Fibroblast of lung (primary cell): Measurements from ENCODE around the gene PRSS22. TPM values are rescaled to one million over a fixed set of nuclear protein-coding genes. Genes with fewer than 3 reads are reported as not detected.

Experiments used
- DNase-seq, 2 donors: peaks; one replicate each; pipeline versions ENCODE4 v3.0.0 to v3.0.0-alpha.2; 2010; ENCODE audit warnings: low read depth in 2 of 2
- H2AFZ ChIP-seq: 2 replicates; pipeline ENCODE4 v1.5.1; 2012; ENCODE audit warnings: low read length, control low read depth, inconsistent platforms
- H3K27ac ChIP-seq: 2 replicates; pipeline ENCODE4 v1.5.1; 2011; ENCODE audit warnings: low read length, control low read depth; ENCODE audit not compliant: insufficient read depth
- H3K27me3 ChIP-seq: 2 replicates; pipeline ENCODE4 v1.5.1; 2011; ENCODE audit warnings: mild to moderate bottlenecking, low read length; ENCODE audit not compliant: control insufficient read depth, insufficient read depth
- H3K36me3 ChIP-seq: 2 replicates; pipeline ENCODE4 v1.5.1; 2011; ENCODE audit warnings: low read length; ENCODE audit not compliant: control insufficient read depth, insufficient read depth
- H3K4me1 ChIP-seq: 2 replicates; pipeline ENCODE4 v1.5.1; 2011; ENCODE audit warnings: low read length; ENCODE audit not compliant: control insufficient read depth, insufficient read depth; ENCODE audit errors: extremely low read depth
- H3K4me2 ChIP-seq: 2 replicates; pipeline ENCODE4 v1.5.1; 2011; ENCODE audit warnings: low read length, control low read depth; ENCODE audit not compliant: insufficient read depth; ENCODE audit errors: extremely low read depth
- H3K4me3 ChIP-seq, 4 experiments: fragments of 200-600 bp in 1 of 4; sonication (generic) in 1 of 4; replicated peaks in 1 of 4; 2 replicates each; pipeline ENCODE4 v1.5.1; 2011 to 2016; ENCODE audit warnings: low read length in 4 of 4, low read depth in 3 of 4, mild to moderate bottlenecking in 3 of 4, control low read depth in 2 of 4, inconsistent platforms in 1 of 4, mixed read lengths in 1 of 4; ENCODE audit not compliant: insufficient read depth in 1 of 4; ENCODE audit errors: control extremely low read depth in 1 of 4
- H3K79me2 ChIP-seq: 2 replicates; pipeline ENCODE4 v1.5.1; 2012; ENCODE audit warnings: mild to moderate bottlenecking, low read length, inconsistent platforms; ENCODE audit not compliant: control insufficient read depth, insufficient read depth
- H3K9ac ChIP-seq: 2 replicates; pipeline ENCODE4 v1.5.1; 2011; ENCODE audit warnings: mild to moderate bottlenecking, low read length, control low read depth; ENCODE audit not compliant: insufficient read depth
- H3K9me3 ChIP-seq: 2 replicates; pipeline ENCODE4 v1.5.1; 2012; ENCODE audit warnings: low read depth, low read length; ENCODE audit not compliant: control insufficient read depth, insufficient read depth
- H4K20me1 ChIP-seq: 2 replicates; pipeline ENCODE4 v1.5.1; 2011; ENCODE audit warnings: low read length; ENCODE audit not compliant: control insufficient read depth, insufficient read depth; ENCODE audit errors: extremely low read depth
- EZH2 ChIP-seq: IDR thresholded peaks from 2 replicates; pipeline ENCODE4 v1.5.1; 2012; ENCODE audit warnings: low read length, control low read depth, mild to moderate bottlenecking; ENCODE audit errors: missing control alignments
- polyA plus RNA-seq, 2 donors: library from polyadenylated mRNA; depleted of rRNA in 1 of 2; stranded (reverse) in 1 of 2; unstranded in 1 of 2; fragments of >200 nt; gene quantifications; 2 replicates each; pipeline ENCODE4 v1.2.1, GENCODE V29; 2011 to 2012; ENCODE audit warnings: missing spikeins in 1 of 2
- total RNA-seq: library from RNA; depleted of rRNA; stranded (reverse); fragments of >200 nt; gene quantifications from 2 replicates; pipeline ENCODE4 v1.2.1, GENCODE V29; 2014
- TF ChIP-seq, protein P1 (sequence below), 2 donors: IDR thresholded peaks in 1 of 2; conservative IDR thresholded peaks in 1 of 2; 1 replicate in 1 of 2; 2 replicates in 1 of 2; pipeline ENCODE4 v1.5.1; 2011 to 2012; ENCODE audit warnings: low read length in 2 of 2, control low read depth in 1 of 2, inconsistent platforms in 1 of 2, low read depth in 1 of 2, mild to moderate bottlenecking in 1 of 2

The PRSS22 gene
- total and polyA plus RNA-seq, 2 donors (not counting 1 experiment from before 2014, with no cell fraction given): 0.17 TPM; not detected in 1

GRCh38 chr16:2836646-2837508, 21.1 kb downstream of the PRSS22 start:
- H3K9me3 ChIP-seq: no peaks in the 10 kb centered on the region
- H3K27me3 ChIP-seq: no peaks in the 10 kb centered on the region
- H3K79me2 ChIP-seq: no peaks in the 10 kb centered on the region
- TF ChIP-seq, protein P1, sequence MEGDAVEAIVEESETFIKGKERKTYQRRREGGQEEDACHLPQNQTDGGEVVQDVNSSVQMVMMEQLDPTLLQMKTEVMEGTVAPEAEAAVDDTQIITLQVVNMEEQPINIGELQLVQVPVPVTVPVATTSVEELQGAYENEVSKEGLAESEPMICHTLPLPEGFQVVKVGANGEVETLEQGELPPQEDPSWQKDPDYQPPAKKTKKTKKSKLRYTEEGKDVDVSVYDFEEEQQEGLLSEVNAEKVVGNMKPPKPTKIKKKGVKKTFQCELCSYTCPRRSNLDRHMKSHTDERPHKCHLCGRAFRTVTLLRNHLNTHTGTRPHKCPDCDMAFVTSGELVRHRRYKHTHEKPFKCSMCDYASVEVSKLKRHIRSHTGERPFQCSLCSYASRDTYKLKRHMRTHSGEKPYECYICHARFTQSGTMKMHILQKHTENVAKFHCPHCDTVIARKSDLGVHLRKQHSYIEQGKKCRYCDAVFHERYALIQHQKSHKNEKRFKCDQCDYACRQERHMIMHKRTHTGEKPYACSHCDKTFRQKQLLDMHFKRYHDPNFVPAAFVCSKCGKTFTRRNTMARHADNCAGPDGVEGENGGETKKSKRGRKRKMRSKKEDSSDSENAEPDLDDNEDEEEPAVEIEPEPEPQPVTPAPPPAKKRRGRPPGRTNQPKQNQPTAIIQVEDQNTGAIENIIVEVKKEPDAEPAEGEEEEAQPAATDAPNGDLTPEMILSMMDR (conservative IDR thresholded peaks at IDR 0.05 in 1 of 2, IDR thresholded peaks at IDR 0.05 in 1 of 2; ENCODE audit: low read depth in 1 of 2, low read length in 2 of 2): no peak
- no peak for TF ChIP-seq EZH2
- H4K20me1 ChIP-seq: no peaks in the 10 kb centered on the region
- H3K27ac ChIP-seq: no peak overlapping the region
- H3K9ac ChIP-seq: no peak overlapping the region
- DNase-seq: peak in 1 of 2 donors; percentile 21
- H3K4me3 ChIP-seq: no peak overlapping the region
- H3K4me1 ChIP-seq: peaks cover 7% of the 10 kb centered on the region
- H3K4me2 ChIP-seq: no peak overlapping the region
- H2AFZ ChIP-seq: no peak overlapping the region
- H3K36me3 ChIP-seq: no peaks in the 10 kb centered on the region

- TF ChIP-seq EZH2: no peak
- TF ChIP-seq, protein P1 (conservative IDR thresholded peaks at IDR 0.05 in 1 of 2, IDR thresholded peaks at IDR 0.05 in 1 of 2; ENCODE audit: low read depth in 1 of 2, low read length in 2 of 2): no peak
- Histone ChIP-seq H3K4me1 (peaks cover 7% of the 10 kb centered on the region), H4K20me1 (no peaks in the 10 kb centered on the region), H2AFZ (no peak overlapping the region), H3K27me3 (no peaks in the 10 kb centered on the region), H3K79me2 (no peaks in the 10 kb centered on the region), H3K9ac (no peak overlapping the region), H3K4me3 (peak overlapping the region in 1 of 4 experiments; percentile 1), H3K27ac (no peak overlapping the region), H3K9me3 (no peaks in the 10 kb centered on the region), H3K4me2 (peak overlapping the region; percentile 72), H3K36me3 (no peaks in the 10 kb centered on the region)
- DNase-seq: peak; percentile 70 to 100
Measured at GRCh38 chr16:2835638-2836493, 22.1 kb downstream of the PRSS22 start.

DNA sequence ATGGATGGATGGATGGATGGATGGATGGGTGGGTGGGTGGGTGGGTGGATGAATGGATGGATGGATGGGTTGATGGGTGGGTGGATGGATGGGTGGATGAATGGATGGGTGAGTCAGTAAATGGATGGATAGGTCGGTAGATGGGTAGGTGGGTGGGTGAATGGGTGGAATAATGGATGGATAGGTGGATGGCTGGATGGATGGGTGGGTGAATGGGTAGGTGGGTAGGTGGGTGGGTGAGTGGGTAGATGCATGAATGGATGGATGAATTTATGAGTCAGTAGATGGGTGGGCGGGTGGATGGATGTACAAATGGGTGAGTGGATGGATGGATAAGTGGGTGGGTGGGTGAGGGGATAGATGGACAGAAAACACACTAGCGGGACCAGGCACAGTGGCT, 23.0 kb downstream of the PRSS22 start:
- H3K4me2 ChIP-seq: no peak overlapping the region
- no peak overlapping the region for H3K9ac ChIP-seq
- no peak for DNase-seq
- H3K4me1 ChIP-seq: peaks cover 7% of the 10 kb centered on the region
- TF ChIP-seq, protein P1 (conservative IDR thresholded peaks at IDR 0.05 in 1 of 2, IDR thresholded peaks at IDR 0.05 in 1 of 2; ENCODE audit: low read depth in 1 of 2, low read length in 2 of 2): no peak
- no peaks in the 10 kb centered on the region for H3K79me2 ChIP-seq
- no peak overlapping the region for H3K4me3 ChIP-seq
- no peaks in the 10 kb centered on the region for H3K9me3 ChIP-seq
- no peak overlapping the region for H2AFZ ChIP-seq
- H3K27me3 ChIP-seq: no peaks in the 10 kb centered on the region
- no peaks in the 10 kb centered on the region for H3K36me3 ChIP-seq
- H3K27ac ChIP-seq: no peak overlapping the region
- H4K20me1 ChIP-seq: no peaks in the 10 kb centered on the region
